IMR-90 (cell line): ENCODE results near the gene CSH1. TPM values are rescaled to one million over a fixed set of nuclear protein-coding genes. Genes with fewer than 3 reads are reported as not detected.

ENCODE experiments used
- ATAC-seq: fragments of 200-7000 bp; cut with Tn5 transposase; 2 replicates; pipeline ENCODE4 v1.9.1; 2020; ENCODE audit warnings: low read depth, mild to moderate bottlenecking, moderate library complexity
- BruUV-seq: library from RNA; stranded (reverse); fragments of 400-500 nt; replicated peaks from 2 replicates; lab custom pipeline; 2021; lab: Mats Ljungman, UMichigan
- CTCF ChIA-PET: fragments of 300-600 bp; formaldehyde crosslinking; extraction: SDS; loops from one replicate; lab custom pipeline; 2021; ENCODE audit warnings: antibody characterized with exemption; lab: Yijun Ruan, JAX
- POLR2A ChIA-PET: fragments of 300-600 bp; sonication (Branson Sonifier 250); formaldehyde crosslinking; loops from one replicate; lab custom pipeline; 2022; ENCODE audit warnings: antibody characterized with exemption; ENCODE audit not compliant: unreplicated experiment; lab: Charles Lee
- DNase-seq: peaks from one replicate; pipeline ENCODE4 v3.0.0; 2013
- H2AFZ ChIP-seq: replicated peaks from 2 replicates; pipeline ENCODE3; 2013; ENCODE audit warnings: low read length, mild to moderate bottlenecking; ENCODE audit not compliant: poor library complexity
- H2AK5ac ChIP-seq: 2 replicates; pipeline ENCODE4 v1.6.1; 2013; ENCODE audit warnings: low read depth, low read length, inconsistent platforms
- H2AK9ac ChIP-seq: replicated peaks from 2 replicates; pipeline ENCODE3; 2013; ENCODE audit warnings: mild to moderate bottlenecking, low read depth, low read length, moderate library complexity; ENCODE audit not compliant: poor library complexity
- H2BK120ac ChIP-seq: 2 replicates; pipeline ENCODE4 v1.6.1; 2013; ENCODE audit warnings: low read depth, low read length, inconsistent platforms
- H2BK15ac ChIP-seq: 3 replicates; pipeline ENCODE4 v1.6.1; 2013; ENCODE audit warnings: low read depth, low read length, inconsistent platforms
- H2BK20ac ChIP-seq: 2 replicates; pipeline ENCODE4 v1.6.1; 2013; ENCODE audit warnings: low read depth, mild to moderate bottlenecking, inconsistent platforms, low read length, moderate library complexity
- H2BK5ac ChIP-seq: 2 replicates; pipeline ENCODE4 v1.6.1; 2013; ENCODE audit warnings: mild to moderate bottlenecking, low read depth, low read length, inconsistent platforms; ENCODE audit not compliant: poor library complexity, severe bottlenecking
- H3K14ac ChIP-seq: replicated peaks from 2 replicates; pipeline ENCODE4 v1.6.1; 2013; ENCODE audit warnings: low read depth, low read length, inconsistent platforms
- H3K18ac ChIP-seq: 2 replicates; pipeline ENCODE4 v1.6.1; 2013; ENCODE audit warnings: low read depth, low read length, control low read depth
- H3K23ac ChIP-seq: 2 replicates; pipeline ENCODE4 v1.6.1; 2013; ENCODE audit warnings: low read depth, low read length, inconsistent platforms
- H3K27ac ChIP-seq: 2 replicates; pipeline ENCODE4 v1.5.1; 2013; ENCODE audit warnings: mild to moderate bottlenecking, control low read depth, low read length; ENCODE audit not compliant: insufficient read depth
- H3K27me3 ChIP-seq: 2 replicates; pipeline ENCODE4 v1.6.1; 2013; ENCODE audit warnings: low read length; ENCODE audit not compliant: control insufficient read depth, insufficient read depth
- H3K36me3 ChIP-seq: 2 replicates; pipeline ENCODE4 v1.6.1; 2013; ENCODE audit warnings: low read length, mixed read lengths; ENCODE audit not compliant: control insufficient read depth, insufficient read depth
- H3K4ac ChIP-seq: 2 replicates; pipeline ENCODE4 v1.6.1; 2013; ENCODE audit warnings: low read depth, low read length, inconsistent platforms
- H3K4me1 ChIP-seq: 2 replicates; pipeline ENCODE4 v1.6.1; 2013; ENCODE audit warnings: low read length, mixed read lengths; ENCODE audit not compliant: control insufficient read depth, insufficient read depth
- H3K4me2 ChIP-seq: 2 replicates; pipeline ENCODE4 v1.6.1; 2013; ENCODE audit warnings: low read depth, mild to moderate bottlenecking, control low read depth, low read length, moderate library complexity
- H3K4me3 ChIP-seq: 2 replicates; pipeline ENCODE4 v1.5.1; 2013; ENCODE audit warnings: low read depth, mild to moderate bottlenecking, control low read depth, low read length, moderate library complexity; ENCODE audit not compliant: insufficient read depth
- H3K56ac ChIP-seq: 2 replicates; pipeline ENCODE4 v1.6.1; 2013; ENCODE audit warnings: low read length, inconsistent platforms; ENCODE audit not compliant: insufficient read depth; ENCODE audit errors: extremely low read depth
- H3K79me1 ChIP-seq, 2 experiments: 2 replicates each; pipeline ENCODE4 v1.6.1; 2013; ENCODE audit warnings: low read length in 2 of 2, inconsistent platforms in 1 of 2, low read depth in 1 of 2
- H3K9ac ChIP-seq: 2 replicates; pipeline ENCODE4 v1.6.1; 2013; ENCODE audit warnings: low read depth, low read length, control low read depth
- H3K9me1 ChIP-seq: 2 replicates; pipeline ENCODE4 v1.6.1; 2013; ENCODE audit warnings: low read length, inconsistent platforms; ENCODE audit not compliant: insufficient read depth
- H3K9me3 ChIP-seq: 2 replicates; pipeline ENCODE4 v1.6.1; 2013; ENCODE audit warnings: low read length; ENCODE audit not compliant: control insufficient read depth, insufficient read depth
- H4K20me1 ChIP-seq: 2 replicates; pipeline ENCODE4 v1.6.1; 2013; ENCODE audit warnings: low read length, inconsistent platforms; ENCODE audit not compliant: insufficient read depth
- H4K5ac ChIP-seq: 2 replicates; pipeline ENCODE4 v1.6.1; 2013; ENCODE audit warnings: mild to moderate bottlenecking, low read depth, low read length, control low read depth
- H4K8ac ChIP-seq, 2 experiments: 2 replicates each; pipeline ENCODE4 v1.6.1; 2013; ENCODE audit warnings: low read depth in 2 of 2, low read length in 2 of 2, control low read depth in 1 of 2, inconsistent platforms in 1 of 2
- H4K91ac ChIP-seq: 2 replicates; pipeline ENCODE4 v1.6.1; 2013; ENCODE audit warnings: low read depth, low read length, inconsistent platforms; ENCODE audit not compliant: insufficient read depth
- BHLHE40 ChIP-seq: fragments of 150-350 bp; IDR thresholded peaks from 2 replicates; pipeline ENCODE4 v1.6.1; 2016; ENCODE audit warnings: mild to moderate bottlenecking, low read depth, low read length
- CEBPB ChIP-seq: IDR thresholded peaks from 2 replicates; pipeline ENCODE4 v1.6.1; 2012; ENCODE audit warnings: low read depth, low read length, improper control_type of control experiment
- CHD1 ChIP-seq: IDR thresholded peaks from 2 replicates; pipeline ENCODE4 v1.6.1; 2012; ENCODE audit warnings: low read depth, low read length, improper control_type of control experiment
- CTCF ChIP-seq: conservative IDR thresholded peaks from 2 replicates; pipeline ENCODE4 v1.5.1; 2012; ENCODE audit warnings: mild to moderate bottlenecking, low read depth, low read length, improper control_type of control experiment
- ELK1 ChIP-seq: fragments of 150-350 bp; IDR thresholded peaks from 2 replicates; pipeline ENCODE4 v1.6.1; 2016; ENCODE audit warnings: low read depth, mild to moderate bottlenecking, low read length, moderate library complexity, borderline replicate concordance
- FOS ChIP-seq: fragments of 150-350 bp; IDR thresholded peaks from 2 replicates; pipeline ENCODE4 v1.6.1; 2016; ENCODE audit warnings: low read depth, low read length
- MAFK ChIP-seq: IDR thresholded peaks from 2 replicates; pipeline ENCODE4 v1.6.1; 2012; ENCODE audit warnings: low read depth, low read length, improper control_type of control experiment
- MAZ ChIP-seq: IDR thresholded peaks from 2 replicates; pipeline ENCODE4 v1.6.1; 2012; ENCODE audit warnings: low read depth, mild to moderate bottlenecking, low read length, improper control_type of control experiment, moderate library complexity, borderline replicate concordance
- MXI1 ChIP-seq: IDR thresholded peaks from 2 replicates; pipeline ENCODE4 v1.6.1; 2012; ENCODE audit warnings: low read depth, mild to moderate bottlenecking, low read length, moderate library complexity, borderline replicate concordance
- NFE2L2 ChIP-seq: fragments of 150-350 bp; IDR thresholded peaks from 2 replicates; pipeline ENCODE4 v1.6.1; 2016; ENCODE audit warnings: low read depth, mild to moderate bottlenecking, low read length
- POLR2A ChIP-seq: IDR thresholded peaks from 2 replicates; pipeline ENCODE4 v1.6.1; 2012; ENCODE audit warnings: mild to moderate bottlenecking, low read depth, low read length
- RCOR1 ChIP-seq: IDR thresholded peaks from 2 replicates; pipeline ENCODE4 v1.6.1; 2012; ENCODE audit warnings: mild to moderate bottlenecking, low read length, improper control_type of control experiment; ENCODE audit not compliant: insufficient replicate concordance
- RFX5 ChIP-seq: IDR thresholded peaks from 2 replicates; pipeline ENCODE4 v1.8.0; 2012; ENCODE audit warnings: low read depth, mild to moderate bottlenecking, low read length, moderate library complexity
- SMC3 ChIP-seq: fragments of 150-350 bp; IDR thresholded peaks from 2 replicates; pipeline ENCODE4 v1.6.1; 2016; ENCODE audit warnings: low read depth, mild to moderate bottlenecking, antibody characterized with exemption, low read length, moderate library complexity
- USF2 ChIP-seq: fragments of 150-350 bp; IDR thresholded peaks from 2 replicates; pipeline ENCODE4 v1.6.1; 2017; ENCODE audit warnings: mild to moderate bottlenecking, antibody characterized with exemption, low read length, low read depth
- WGBS, 2 experiments: methylation state at CpG; one replicate each; pipeline versions ENCODE4 v1.1.5 to v1.1.7; 2013; ENCODE audit warnings: missing lambda C conversion rate in 2 of 2; ENCODE audit not compliant: insufficient read length in 1 of 2; ENCODE audit errors: extremely low coverage in 2 of 2; 5-methylcytosine and 5-hydroxymethylcytosine counted together
- dilution Hi-C: fragments of 300-500 bp; cut with HindIII; formaldehyde crosslinking; loops from one replicate; pipeline ENCODE4 v1.14.3; 2018; ENCODE audit warnings: low sequenced_read_pairs; ENCODE audit not compliant: unreplicated experiment
- in situ Hi-C: fragments of 300-500 bp; cut with MboI; formaldehyde crosslinking; loops from 3 replicates; pipeline ENCODE4 v1.14.3; 2019; ENCODE audit warnings: low sequenced_read_pairs, inconsistent platforms, mixed read lengths
- intact Hi-C: fragments of 100-400 bp; cut with micrococcal nuclease; formaldehyde crosslinking; loops from 2 replicates; pipeline ENCODE4 v1.10.0; 2022
- polyA plus RNA-seq, 3 experiments: library from polyadenylated mRNA; depleted of rRNA; stranded (reverse); fragments of >200 nt; gene quantifications; 2 replicates each; pipeline ENCODE4 v1.2.3, GENCODE V29; 2012; ENCODE audit warnings: low replicate concordance in 1 of 3
- total RNA-seq: library from RNA; depleted of rRNA; stranded (reverse); fragments of >200 nt; gene quantifications from 2 replicates; pipeline ENCODE4 v1.2.3, GENCODE V29; 2012

The CSH1 gene
- total and polyA plus RNA-seq, 2 of the 4 experiments (the other 2 are of a cell fraction), result not detected

GRCh38 chr17:63855185-63855584, 41.2 kb downstream of the CSH1 start:
- Histone ChIP-seq H4K20me1 (no peaks in the 10 kb centered on the region), H3K23ac (no peak overlapping the region), H3K27me3 (peaks cover 34% of the 10 kb centered on the region), H3K14ac (no peak overlapping the region), H3K9ac (no peak overlapping the region), H3K9me3 (no peaks in the 10 kb centered on the region), H4K5ac (no peak overlapping the region), H3K4me1 (no peaks in the 10 kb centered on the region), H3K27ac (no peak overlapping the region), H3K4me3 (no peak overlapping the region), H3K18ac (no peak overlapping the region), H4K8ac (no peak overlapping the region), H3K9me1 (no peaks in the 10 kb centered on the region), H2BK20ac (no peak overlapping the region), H2BK15ac (no peak overlapping the region), H4K91ac (no peak overlapping the region), H3K56ac (no peak overlapping the region), H3K36me3 (no peaks in the 10 kb centered on the region), H3K4ac (no peak overlapping the region), H2BK5ac (no peak overlapping the region), H2BK120ac (no peak overlapping the region), H3K4me2 (no peak overlapping the region), H3K79me1 (no peaks in the 10 kb centered on the region), H2AK5ac (no peak overlapping the region), H2AFZ (no peak overlapping the region), H2AK9ac (no peak overlapping the region)
- in situ Hi-C loops, result no loop called here
- TF ChIP-seq MAFK, result no peak
- TF ChIP-seq RCOR1, result no peak
- TF ChIP-seq SMC3, result no peak
- TF ChIP-seq CTCF, result no peak
- no peak for TF ChIP-seq CHD1
- TF ChIP-seq RFX5, result no peak
- TF ChIP-seq ELK1, result no peak
- TF ChIP-seq MAZ, result no peak
- TF ChIP-seq NFE2L2, result no peak
- TF ChIP-seq BHLHE40, result no peak
- TF ChIP-seq USF2, result no peak
- no peak for TF ChIP-seq FOS
- TF ChIP-seq POLR2A, result no peak
- no peak for TF ChIP-seq MXI1
- no peak for TF ChIP-seq CEBPB
- intact Hi-C loops, result no loop called here
- dilution Hi-C loops, result no loop called here
- CTCF ChIA-PET, result no interaction called here
- ATAC-seq (no peak), DNase-seq (no peak)
- WGBS, 2 experiments, result 100% methylated on average over 5 of the region's 8 CpGs; no CpG with 5 or more reads in 1 of the 2 experiments
- POLR2A ChIA-PET, result no interaction called here
- BruUV-seq, result no TSS peak
